Esophagus squamous epithelium (tissue), 5 donors: Measurements from ENCODE around the gene CPLX1. TPM values are rescaled to one million over a fixed set of nuclear protein-coding genes. Genes with fewer than 3 reads are reported as not detected.

Experiments
- DNase-seq: peaks from one replicate; lab custom pipeline; 2025; lab: John Stamatoyannopoulos, UW
- H3K27ac ChIP-seq, 4 donors: fragments of 200-600 bp; sonication (generic); one replicate each; pipeline ENCODE4 v1.5.1; 2016 to 2019; ENCODE audit warnings: mild to moderate bottlenecking in 1 of 4
- H3K27me3 ChIP-seq, 4 donors: fragments of 200-600 bp; sonication (generic); 1 replicate in 3 of 4; 2 replicates in 1 of 4; pipeline versions ENCODE4 v1.5.1 to v1.6.0; 2017 to 2021; ENCODE audit warnings: antibody characterized with exemption in 1 of 4
- H3K36me3 ChIP-seq, 3 donors: fragments of 200-600 bp; sonication (generic); one replicate each; pipeline ENCODE4 v1.5.1; 2016 to 2019
- H3K4me1 ChIP-seq, 3 donors: fragments of 200-600 bp; sonication (generic); one replicate each; pipeline ENCODE4 v1.5.1; 2017 to 2019
- H3K4me3 ChIP-seq, 4 donors: fragments of 200-600 bp; sonication (generic); 1 replicate in 3 of 4; 2 replicates in 1 of 4; pipeline ENCODE4 v1.5.1; 2016 to 2019; ENCODE audit warnings: mild to moderate bottlenecking in 2 of 4, moderate library complexity in 1 of 4
- H3K9me3 ChIP-seq, 3 donors: fragments of 200-600 bp; sonication (generic); one replicate each; pipeline ENCODE4 v1.5.1; 2016 to 2019
- CTCF ChIP-seq, 6 experiments: fragments of 450-650 bp in 4 of 6; fragments of 200-600 bp in 2 of 6; sonication (generic) in 2 of 6; IDR thresholded peaks; one replicate each; pipeline ENCODE4 v1.5.1; 2016 to 2019; ENCODE audit warnings: antibody characterized with exemption in 6 of 6, mild to moderate bottlenecking in 4 of 6, moderate library complexity in 4 of 6
- POLR2A ChIP-seq, 4 donors: fragments of 450-650 bp; IDR thresholded peaks; one replicate each; pipeline ENCODE4 v1.6.1; 2017; ENCODE audit warnings: antibody characterized with exemption in 4 of 4, mild to moderate bottlenecking in 4 of 4, moderate library complexity in 3 of 4
- WGBS, 2 donors: methylation state at CpG; one replicate each; pipeline ENCODE4 v1.1.5; 2018; 5-methylcytosine and 5-hydroxymethylcytosine counted together
- intact Hi-C: fragments of 100-400 bp; cut with DNase I; formaldehyde crosslinking; loops from one replicate; pipeline ENCODE4 v1.15.0; 2022
- total RNA-seq, 4 donors: library from RNA; depleted of rRNA; stranded (reverse); fragments of >200 nt; gene quantifications; one replicate each; pipeline ENCODE4 v1.1.0, GENCODE V29; 2016
- donor health status: DM: yes; HTN: yes; CAD: no.

Gene CPLX1
- total RNA-seq, 4 donors from 2014 or later = 0.44 to 0.57 TPM; not detected in 2

GRCh38 chr4:851701-852430, 25.9 kb upstream of the CPLX1 start:
- intact Hi-C loops = no loop called here
- H3K4me3 ChIP-seq = no peak overlapping the region
- no peaks in the 10 kb centered on the region for H3K27me3 ChIP-seq
- 91 to 98% methylated on average over 10 to 13 of the region's 33 CpGs for WGBS, 2 donors
- no peak for TF ChIP-seq POLR2A (IDR thresholded peaks at IDR 0.05)
- TF ChIP-seq CTCF (IDR thresholded peaks at IDR 0.05) = no peak
- no peaks in the 10 kb centered on the region for H3K4me1 ChIP-seq
- H3K36me3 ChIP-seq = peaks cover 0 to 93% (median 20%) of the 10 kb centered on the region in 3 donors
- DNase-seq = no peak
- H3K27ac ChIP-seq = no peak overlapping the region
- H3K9me3 ChIP-seq = no peaks in the 10 kb centered on the region

- Histone ChIP-seq H3K36me3 (peaks cover 0 to 81% (median 20%) of the 10 kb centered on the region in 3 donors), H3K9me3 (no peaks in the 10 kb centered on the region), H3K4me3 (no peak overlapping the region), H3K27ac (no peak overlapping the region), H3K27me3 (no peaks in the 10 kb centered on the region), H3K4me1 (no peaks in the 10 kb centered on the region)
- intact Hi-C loops = no loop called here
- DNase-seq = no peak
- TF ChIP-seq CTCF (IDR thresholded peaks at IDR 0.05) (no peak), POLR2A (IDR thresholded peaks at IDR 0.05) (no peak)
- 90 to 100% methylated on average over 1 to 8 of the region's 18 CpGs for WGBS, 2 donors
Measured at GRCh38 chr4:850323-850945, 24.5 kb upstream of the CPLX1 start.

GRCh38 chr4:849478-850175, 23.7 kb upstream of the CPLX1 start:
- Histone ChIP-seq H3K27me3 (no peaks in the 10 kb centered on the region), H3K36me3 (peaks cover 0 to 73% (median 20%) of the 10 kb centered on the region in 3 donors), H3K4me3 (no peak overlapping the region), H3K9me3 (no peaks in the 10 kb centered on the region), H3K4me1 (no peaks in the 10 kb centered on the region), H3K27ac (no peak overlapping the region)
- 82 to 95% methylated on average over 5 to 13 of the region's 50 CpGs for whole genome bisulfite sequencing, 2 donors
- intact Hi-C loops = no loop called here
- DNase-seq = no peak
- TF ChIP-seq POLR2A (IDR thresholded peaks at IDR 0.05) (no peak), CTCF (IDR thresholded peaks at IDR 0.05) (no peak)

GRCh38 chr4:848803-849477, 23.0 kb upstream of the CPLX1 start:
- TF ChIP-seq CTCF (IDR thresholded peaks at IDR 0.05) (no peak), POLR2A (IDR thresholded peaks at IDR 0.05) (no peak)
- Histone ChIP-seq H3K36me3 (peaks cover 0 to 66% (median 20%) of the 10 kb centered on the region in 3 donors), H3K27ac (no peak overlapping the region), H3K27me3 (no peaks in the 10 kb centered on the region), H3K9me3 (no peaks in the 10 kb centered on the region), H3K4me3 (no peak overlapping the region), H3K4me1 (no peaks in the 10 kb centered on the region)
- intact Hi-C loops = no loop called here
- WGBS, 2 donors = 67 to 73% methylated on average over 14 to 17 of the region's 27 CpGs
- DNase-seq = no peak
